Body of pancreas (tissue), 4 donors: ENCODE measurements around the gene OLA1.
"Not testable (repeated sequence)": the region's sequence is repeated elsewhere in the genome, so short reads cannot be mapped to it uniquely, and the experiment has no call there.

Experiments
- CTCF ChIP-seq, 7 experiments: fragments of 450-650 bp in 4 of 7; fragments of 200-600 bp in 3 of 7; sonication (generic) in 3 of 7; IDR thresholded peaks; one replicate each; pipeline ENCODE4 v1.5.1; 2016 to 2019; ENCODE audit warnings: antibody characterized with exemption in 7 of 7
- POLR2A ChIP-seq, 3 donors: fragments of 450-650 bp; IDR thresholded peaks; one replicate each; pipeline ENCODE4 v1.6.1; 2016; ENCODE audit warnings: antibody characterized with exemption in 3 of 3, mild to moderate bottlenecking in 2 of 3

DNA sequence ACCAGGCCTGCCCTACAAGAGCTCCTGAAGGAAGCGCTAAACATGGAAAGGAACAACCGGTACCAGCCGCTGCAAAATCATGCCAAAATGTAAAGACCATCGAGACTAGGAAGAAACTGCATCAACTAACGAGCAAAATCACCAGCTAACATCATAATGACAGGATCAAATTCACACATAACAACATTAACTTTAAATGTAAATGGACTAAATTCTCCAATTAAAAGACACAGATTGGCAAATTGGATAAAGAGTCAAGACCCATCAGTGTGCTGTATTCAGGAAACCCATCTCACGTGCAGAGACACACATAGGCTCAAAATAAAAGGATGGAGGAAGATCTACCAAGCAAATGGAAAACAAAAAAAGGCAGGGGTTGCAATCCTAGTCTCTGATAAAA is 21.9 kb upstream of the OLA1 start:
- TF ChIP-seq CTCF, POLR2A (IDR thresholded peaks at IDR 0.05): not testable (repeated sequence)
